Natural killer cell (primary cell): ENCODE results near the gene NUMBL. TPM values are rescaled to one million over a fixed set of nuclear protein-coding genes. Genes with fewer than 3 reads are reported as not detected.

Experiments used
- ATAC-seq, 3 donors: fragments of 150-1000 bp in 2 of 3; fragments of 200-7000 bp in 1 of 3; cut with Tn5 transposase; 1 replicate in 1 of 3; 2 replicates in 2 of 3; pipeline ENCODE4 v1.10.0; 2021; ENCODE audit warnings: mild to moderate bottlenecking in 2 of 3, moderate library complexity in 2 of 3
- DNase-seq, 2 donors: peaks; one replicate each; pipeline versions ENCODE4 v3.0.0 to v3.0.0-alpha.2; 2013 to 2021; ENCODE audit warnings: mixed read lengths in 1 of 2
- H3K27ac ChIP-seq: one replicate; pipeline ENCODE4 v1.5.1; 2013; ENCODE audit warnings: mild to moderate bottlenecking, low read length
- H3K27me3 ChIP-seq: one replicate; pipeline ENCODE4 v1.6.1; 2013; ENCODE audit warnings: low read length; ENCODE audit not compliant: control insufficient read depth, insufficient read depth
- H3K36me3 ChIP-seq: one replicate; pipeline ENCODE4 v1.6.1; 2013; ENCODE audit warnings: low read length; ENCODE audit not compliant: control insufficient read depth, insufficient read depth
- H3K4me1 ChIP-seq: one replicate; pipeline ENCODE4 v1.6.1; 2013; ENCODE audit warnings: low read length; ENCODE audit not compliant: control insufficient read depth, insufficient read depth
- H3K4me3 ChIP-seq: one replicate; pipeline ENCODE4 v1.5.1; 2013; ENCODE audit warnings: low read length
- H3K9me3 ChIP-seq: one replicate; pipeline ENCODE4 v1.6.1; 2013; ENCODE audit warnings: low read length; ENCODE audit not compliant: control insufficient read depth, insufficient read depth
- H3K27ac Mint-ChIP-seq, 2 donors: one replicate each; pipeline ENCODE4 v1.8.0; 2022; ENCODE audit warnings: mild to moderate bottlenecking in 2 of 2, mixed read lengths in 2 of 2, moderate library complexity in 1 of 2
- H3K27me3 Mint-ChIP-seq, 2 donors: one replicate each; pipeline ENCODE4 v1.8.0; 2022; ENCODE audit warnings: low read depth in 2 of 2, mixed read lengths in 2 of 2
- H3K36me3 Mint-ChIP-seq: one replicate; pipeline ENCODE4 v1.8.0; 2022; ENCODE audit warnings: mixed read lengths
- H3K4me1 Mint-ChIP-seq, 2 donors: one replicate each; pipeline ENCODE4 v1.8.0; 2022; ENCODE audit warnings: mixed read lengths in 2 of 2
- H3K4me3 Mint-ChIP-seq: one replicate; pipeline ENCODE4 v1.8.0; 2022; ENCODE audit warnings: mild to moderate bottlenecking, moderate library complexity, mixed read lengths
- H3K9me3 Mint-ChIP-seq, 2 donors: one replicate each; pipeline ENCODE4 v1.8.0; 2022; ENCODE audit warnings: mixed read lengths in 2 of 2
- WGBS: methylation state at CpG from one replicate; pipeline ENCODE4 v1.1.7; 2013; ENCODE audit warnings: missing lambda C conversion rate; ENCODE audit not compliant: insufficient coverage; 5-methylcytosine and 5-hydroxymethylcytosine counted together
- intact Hi-C: fragments of 100-400 bp; cut with micrococcal nuclease; formaldehyde crosslinking; loops from one replicate; pipeline ENCODE4 v1.14.2; 2022
- total RNA-seq, 4 donors: library from RNA; stranded (reverse); fragments of 120-200 nt in 1 of 4; gene quantifications; one replicate each; pipeline versions ENCODE4 v1.2.3 to v1.2.4, GENCODE V29; 2013 to 2022
- TF ChIP-seq, protein P1 (sequence below): fragments of 200-600 bp; IDR thresholded peaks from one replicate; pipeline ENCODE4 v1.8.0; 2022; ENCODE audit warnings: antibody characterized with exemption

NUMBL gene
- total RNA-seq, 3 donors from 2014 or later (not counting 1 experiment from before 2014, with no cell fraction given): 9.9 to 19.5 (median 10.2) TPM

DNA sequence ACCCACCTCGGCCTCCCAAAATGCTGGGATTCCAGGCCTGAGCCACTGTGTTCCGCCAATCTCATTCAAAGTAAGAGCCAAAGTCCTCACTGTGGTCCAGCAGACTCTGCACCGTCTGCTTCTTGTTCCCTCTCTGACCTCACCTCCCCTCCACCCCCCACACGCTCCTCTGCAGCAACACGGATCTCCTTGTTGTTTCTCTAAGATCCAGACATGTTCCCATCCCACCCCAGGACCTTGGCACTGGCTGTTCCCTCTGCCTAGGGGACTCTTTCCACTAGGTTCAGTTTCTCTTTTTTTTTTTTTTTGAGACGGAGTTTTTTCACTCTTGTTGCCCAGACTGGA lies 50.8 kb downstream of the NUMBL start:
- no peaks in the 10 kb centered on the region for H3K9me3 ChIP-seq
- H3K9me3 Mint-ChIP-seq: no peaks in the 10 kb centered on the region
- no peaks in the 10 kb centered on the region for H3K27me3 ChIP-seq
- no peak for DNase-seq
- no peak overlapping the region for H3K4me3 Mint-ChIP-seq
- H3K36me3 Mint-ChIP-seq: no peaks in the 10 kb centered on the region
- H3K36me3 ChIP-seq: no peaks in the 10 kb centered on the region
- WGBS: 89% methylated on average over 6 of the region's 6 CpGs
- peaks cover 0 to 3% of the 10 kb centered on the region in 2 donors for H3K27me3 Mint-ChIP-seq
- no peak for ATAC-seq
- no peak overlapping the region for H3K27ac Mint-ChIP-seq
- peaks cover 2% of the 10 kb centered on the region in 2 donors for H3K4me1 Mint-ChIP-seq
- intact Hi-C loops: no loop called here
- H3K4me1 ChIP-seq: no peaks in the 10 kb centered on the region
- H3K4me3 ChIP-seq: no peak overlapping the region
- TF ChIP-seq, protein P1, sequence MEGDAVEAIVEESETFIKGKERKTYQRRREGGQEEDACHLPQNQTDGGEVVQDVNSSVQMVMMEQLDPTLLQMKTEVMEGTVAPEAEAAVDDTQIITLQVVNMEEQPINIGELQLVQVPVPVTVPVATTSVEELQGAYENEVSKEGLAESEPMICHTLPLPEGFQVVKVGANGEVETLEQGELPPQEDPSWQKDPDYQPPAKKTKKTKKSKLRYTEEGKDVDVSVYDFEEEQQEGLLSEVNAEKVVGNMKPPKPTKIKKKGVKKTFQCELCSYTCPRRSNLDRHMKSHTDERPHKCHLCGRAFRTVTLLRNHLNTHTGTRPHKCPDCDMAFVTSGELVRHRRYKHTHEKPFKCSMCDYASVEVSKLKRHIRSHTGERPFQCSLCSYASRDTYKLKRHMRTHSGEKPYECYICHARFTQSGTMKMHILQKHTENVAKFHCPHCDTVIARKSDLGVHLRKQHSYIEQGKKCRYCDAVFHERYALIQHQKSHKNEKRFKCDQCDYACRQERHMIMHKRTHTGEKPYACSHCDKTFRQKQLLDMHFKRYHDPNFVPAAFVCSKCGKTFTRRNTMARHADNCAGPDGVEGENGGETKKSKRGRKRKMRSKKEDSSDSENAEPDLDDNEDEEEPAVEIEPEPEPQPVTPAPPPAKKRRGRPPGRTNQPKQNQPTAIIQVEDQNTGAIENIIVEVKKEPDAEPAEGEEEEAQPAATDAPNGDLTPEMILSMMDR: no peak
- H3K27ac ChIP-seq: no peak overlapping the region

DNA sequence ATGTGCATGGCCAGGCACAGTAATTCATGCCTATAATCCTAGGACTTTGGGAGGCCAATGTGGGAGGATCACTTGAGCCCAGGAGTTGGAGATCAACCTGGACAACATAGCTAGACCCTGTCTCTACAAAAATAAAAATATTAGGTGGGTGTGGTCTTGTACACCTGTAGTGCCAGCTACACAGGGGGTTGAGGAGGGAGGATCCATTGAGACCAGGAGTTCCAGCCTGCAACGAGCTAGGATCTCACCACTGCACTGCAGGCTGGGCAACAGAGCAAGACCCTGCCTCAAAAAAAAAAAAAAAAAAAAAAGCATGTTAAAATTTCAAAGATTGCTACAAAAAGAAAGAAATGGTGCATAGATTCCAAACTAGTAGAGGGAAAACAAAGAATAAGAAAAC lies 52.1 kb downstream of the NUMBL start:
- Mint-ChIP-seq H3K4me3 (no peak overlapping the region), H3K36me3 (no peaks in the 10 kb centered on the region), H3K27ac (no peak overlapping the region), H3K4me1 (peaks cover 6 to 7% of the 10 kb centered on the region in 2 donors), H3K9me3 (no peaks in the 10 kb centered on the region), H3K27me3 (peaks cover 0 to 6% of the 10 kb centered on the region in 2 donors)
- Histone ChIP-seq H3K9me3 (no peaks in the 10 kb centered on the region), H3K4me1 (peaks cover 4% of the 10 kb centered on the region), H3K36me3 (no peaks in the 10 kb centered on the region), H3K4me3 (no peak overlapping the region), H3K27ac (no peak overlapping the region), H3K27me3 (no peaks in the 10 kb centered on the region)
- intact Hi-C loops: no loop called here
- ATAC-seq (no peak), DNase-seq (no peak)
- WGBS: 80% methylated on average over 1 of the region's 1 CpG
- TF ChIP-seq, protein P1: no peak

DNA sequence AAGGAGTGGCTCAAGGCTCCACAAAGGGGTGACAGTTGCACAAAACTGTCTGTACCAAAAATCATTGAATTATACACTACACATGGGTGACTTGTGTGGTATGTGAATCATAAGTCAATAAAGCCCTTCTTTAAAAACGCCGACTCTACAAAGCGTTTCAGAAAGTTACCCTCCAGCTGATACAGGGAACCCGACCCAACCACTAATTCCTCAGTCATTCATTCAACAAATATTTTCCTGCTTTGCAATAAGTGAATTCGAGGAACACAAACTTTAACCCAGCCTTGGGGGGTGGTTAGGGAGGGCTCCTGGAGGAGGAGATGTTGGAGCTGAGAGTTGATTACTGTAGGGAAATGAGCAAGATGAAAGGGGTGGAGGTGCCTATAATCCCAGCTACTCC lies 57.2 kb downstream of the NUMBL start:
- no peak overlapping the region for H3K27ac ChIP-seq
- intact Hi-C loops: loop anchor here (5.0 kb wide), 1 partner anchor 86 kb away; no protein-coding TSS in a partner anchor
- no peaks in the 10 kb centered on the region for H3K27me3 ChIP-seq
- no peaks in the 10 kb centered on the region for H3K36me3 ChIP-seq
- ATAC-seq (no peak), DNase-seq (no peak)
- H3K4me3 Mint-ChIP-seq: no peak overlapping the region
- peaks cover 0 to 6% of the 10 kb centered on the region in 2 donors for H3K27me3 Mint-ChIP-seq
- H3K9me3 ChIP-seq: no peaks in the 10 kb centered on the region
- no peaks in the 10 kb centered on the region for H3K36me3 Mint-ChIP-seq
- H3K4me1 Mint-ChIP-seq: peaks cover 6 to 7% of the 10 kb centered on the region in 2 donors
- no peak overlapping the region for H3K27ac Mint-ChIP-seq
- WGBS: 93% methylated on average over 2 of the region's 5 CpGs
- H3K4me3 ChIP-seq: no peak overlapping the region
- H3K9me3 Mint-ChIP-seq: no peaks in the 10 kb centered on the region
- TF ChIP-seq, protein P1: no peak
- H3K4me1 ChIP-seq: peaks cover 4% of the 10 kb centered on the region

DNA sequence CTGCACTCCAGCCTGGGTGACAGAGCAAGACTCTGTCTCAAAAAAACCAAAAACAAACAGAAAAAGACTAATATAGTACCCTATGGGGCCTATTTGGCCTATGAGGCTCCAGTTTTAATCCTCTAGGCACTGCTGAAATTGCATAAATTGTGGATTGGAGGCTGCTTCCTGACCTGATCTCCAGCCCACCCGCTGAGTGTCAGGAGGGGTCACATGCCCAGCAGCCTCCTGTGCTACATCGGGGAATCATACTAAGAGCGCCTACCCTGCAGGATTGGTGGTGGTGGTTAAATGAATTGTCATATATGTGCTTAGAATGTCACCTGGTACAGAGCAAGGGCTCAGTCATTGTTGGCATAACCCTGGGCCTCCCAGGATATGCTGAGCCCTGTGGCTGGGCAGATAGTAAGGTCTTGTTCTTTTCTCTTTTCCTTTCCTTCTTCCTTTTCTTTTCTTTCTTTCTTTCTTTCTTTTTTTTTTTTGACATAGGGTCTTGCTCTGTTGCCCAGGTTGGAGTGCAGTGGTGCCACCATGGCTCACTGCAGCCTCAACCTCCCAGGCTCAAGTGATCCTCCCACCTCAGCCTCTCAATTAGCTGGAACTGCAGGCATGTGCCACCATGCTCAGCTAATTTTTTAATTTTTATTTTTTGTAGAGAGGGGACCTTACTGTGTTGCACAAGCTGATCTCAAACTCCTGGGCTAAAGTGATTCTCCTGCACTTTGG lies 58.0 kb downstream of the NUMBL start:
- Mint-ChIP-seq H3K36me3 (no peaks in the 10 kb centered on the region), H3K27ac (no peak overlapping the region), H3K4me3 (no peak overlapping the region), H3K9me3 (no peaks in the 10 kb centered on the region), H3K4me1 (peaks cover 6 to 7% of the 10 kb centered on the region in 2 donors), H3K27me3 (peaks cover 0 to 6% of the 10 kb centered on the region in 2 donors)
- Histone ChIP-seq H3K4me1 (peaks cover 4% of the 10 kb centered on the region), H3K27ac (no peak overlapping the region), H3K36me3 (no peaks in the 10 kb centered on the region), H3K27me3 (no peaks in the 10 kb centered on the region), H3K4me3 (no peak overlapping the region), H3K9me3 (no peaks in the 10 kb centered on the region)
- 83% methylated on average over 3 of the region's 3 CpGs for WGBS
- DNase-seq: no peak
- intact Hi-C loops: loop anchor here (5.0 kb wide), 1 partner anchor 85 kb away; no protein-coding TSS in a partner anchor
- TF ChIP-seq, protein P1: no peak
- ATAC-seq: no peak
